Measurements from ENCODE around the gene THPO. TPM values are rescaled to one million over a fixed set of nuclear protein-coding genes. Genes with fewer than 3 reads are reported as not detected.

The THPO gene
- total RNA-seq, 1 experiment from 2014 or later, result 0.55 TPM

- no peak for TF ChIP-seq USF1 (CRISPR knock-in tag; IDR thresholded peaks at IDR 0.05)
- TF ChIP-seq SP1 (CRISPR knock-in tag; conservative IDR thresholded peaks at IDR 0.05), result no peak
Measured at GRCh38 chr3:184375747-184376461, 2.1 kb downstream of the THPO start (continued).

- ATAC-seq (no peak), DNase-seq (ENCODE audit: low spot score) (no peak)
- Mint-ChIP-seq H3K9me3 (no peaks in the 10 kb centered on the region), H3K4me1 (peaks cover 69% of the 10 kb centered on the region), H3K27ac (no peak overlapping the region), H3K36me3 (peaks cover 15% of the 10 kb centered on the region), H3K4me3 (no peak overlapping the region), H3K27me3 (ENCODE audit: low read depth) (peaks cover 16% of the 10 kb centered on the region)
- POLR2A ChIA-PET, result interaction anchor here (0.6 kb wide), 1 partner anchor 167 kb away, joined by 4 read pairs; no protein-coding TSS in a partner anchor
- CTCF ChIA-PET, result interaction anchor here (0.6 to 4.8 kb wide), 6 partner anchors 8 to 167 kb away, joined by 4 to 183 read pairs (median 55); partner anchors contain the start of gene CHRD
- TF ChIP-seq SP1 (CRISPR knock-in tag; conservative IDR thresholded peaks at IDR 0.05), result no peak
- no peak for TF ChIP-seq RORB (CRISPR knock-in tag; IDR thresholded peaks at IDR 0.05)
- no peak for TF ChIP-seq EMX1 (CRISPR knock-in tag; IDR thresholded peaks at IDR 0.05)
- TF ChIP-seq ZBTB21 (CRISPR knock-in tag; IDR thresholded peaks at IDR 0.05; ENCODE audit: borderline replicate concordance), result no peak
- TF ChIP-seq ZMAT4 (CRISPR knock-in tag; IDR thresholded peaks at IDR 0.05), result no peak
- TF ChIP-seq MLX (CRISPR knock-in tag; IDR thresholded peaks at IDR 0.05), result no peak
- no peak for TF ChIP-seq GABPB1 (CRISPR knock-in tag; IDR thresholded peaks at IDR 0.05)
- no peak for TF ChIP-seq PRDM15 (CRISPR knock-in tag; IDR thresholded peaks at IDR 0.05)
- no peak for TF ChIP-seq ZBTB43 (CRISPR knock-in tag; IDR thresholded peaks at IDR 0.05)
Measured at GRCh38 chr3:184373422-184373821, 4.6 kb downstream of the THPO start.

- Mint-ChIP-seq H3K4me1 (peaks cover 64% of the 10 kb centered on the region), H3K27me3 (ENCODE audit: low read depth) (peaks cover 10% of the 10 kb centered on the region), H3K4me3 (no peak overlapping the region), H3K27ac (no peak overlapping the region), H3K9me3 (no peaks in the 10 kb centered on the region), H3K36me3 (peaks cover 19% of the 10 kb centered on the region)
- ChIA-PET CTCF (interaction anchor here (0.9 to 4.8 kb wide), 15 partner anchors 8 to 478 kb away, joined by 3 to 183 read pairs (median 20); partner anchors contain the start of genes CHRD and FAM131A), POLR2A (interaction anchor here (0.6 kb wide), 1 partner anchor 167 kb away, joined by 4 read pairs; no protein-coding TSS in a partner anchor)
- DNase-seq (ENCODE audit: low spot score), result no peak
- ATAC-seq, result no peak
- TF ChIP-seq MXD4 (CRISPR knock-in tag; IDR thresholded peaks at IDR 0.05; ENCODE audit: borderline replicate concordance), result no peak
- TF ChIP-seq NFATC4 (CRISPR knock-in tag; IDR thresholded peaks at IDR 0.05), result no peak
- TF ChIP-seq FOXP4 (CRISPR knock-in tag; IDR thresholded peaks at IDR 0.05), result no peak
- TF ChIP-seq ZBTB43 (CRISPR knock-in tag; IDR thresholded peaks at IDR 0.05), result no peak
- TF ChIP-seq ZNF138 (CRISPR knock-in tag; conservative IDR thresholded peaks at IDR 0.05), result no peak
- TF ChIP-seq NFE2L1 (CRISPR knock-in tag; IDR thresholded peaks at IDR 0.05), result no peak
- TF ChIP-seq ZNF121 (CRISPR knock-in tag; IDR thresholded peaks at IDR 0.05), result no peak
- no peak for TF ChIP-seq RELA (CRISPR knock-in tag; IDR thresholded peaks at IDR 0.05; ENCODE audit: borderline replicate concordance)
- no peak for TF ChIP-seq GRHL2 (CRISPR knock-in tag; IDR thresholded peaks at IDR 0.05; ENCODE audit: insufficient replicate concordance, severe bottlenecking)
- no peak for TF ChIP-seq ZNF512 (CRISPR knock-in tag; IDR thresholded peaks at IDR 0.05; ENCODE audit: borderline replicate concordance)
Measured at GRCh38 chr3:184372911-184373310, 5.1 kb downstream of the THPO start.
